DMS153 treated with DMSO at 0.1 percent for 48 hours (cell line): ENCODE data around the gene MYOG.
A peak's percentile ranks its signal among the peaks of the same experiment; 100 is the strongest.

Source experiments
- DNase-seq: peaks from one replicate; lab custom pipeline; 2025; ENCODE audit not compliant: unreplicated experiment; lab: John Stamatoyannopoulos, UW

MYOG gene

DNA sequence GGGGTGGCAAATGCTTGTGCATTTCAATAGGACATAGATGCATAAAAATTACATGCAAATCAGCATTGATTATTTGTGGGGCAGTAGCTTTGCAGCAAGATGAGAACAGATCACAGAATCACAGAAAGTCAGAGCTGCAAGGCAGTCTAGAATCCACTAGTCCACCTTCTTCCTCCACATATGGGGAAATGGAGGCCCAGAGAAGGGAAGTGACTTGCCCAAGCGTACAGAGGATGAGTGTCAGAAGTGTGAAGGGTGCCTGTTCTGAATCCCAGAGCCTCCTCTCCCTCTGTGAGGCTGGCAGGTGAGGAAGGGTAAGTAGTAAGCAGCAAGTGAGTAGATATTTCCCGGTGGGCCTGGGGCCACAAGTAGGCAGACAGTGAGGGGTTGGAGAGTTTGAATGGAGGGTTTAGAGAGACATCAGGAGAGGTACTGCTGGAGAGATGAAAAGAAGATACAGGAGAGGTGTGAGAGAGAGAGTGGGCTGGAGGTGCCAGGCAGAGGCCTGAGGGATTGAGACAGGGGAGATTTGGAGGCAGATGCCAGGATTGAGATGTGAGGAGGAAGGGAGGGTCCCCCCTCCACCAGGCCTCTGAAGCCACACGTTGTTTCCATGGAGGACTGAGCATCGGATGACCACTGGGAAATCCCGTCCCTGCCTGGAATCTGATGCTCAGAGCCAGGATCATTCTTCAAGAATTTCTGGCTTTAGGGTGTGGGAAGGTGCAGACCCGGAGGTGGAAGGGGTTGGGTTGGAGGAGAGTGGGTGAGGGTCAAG, 4.8 kb upstream of the MYOG start:
- DNase-seq = no peak

DNA sequence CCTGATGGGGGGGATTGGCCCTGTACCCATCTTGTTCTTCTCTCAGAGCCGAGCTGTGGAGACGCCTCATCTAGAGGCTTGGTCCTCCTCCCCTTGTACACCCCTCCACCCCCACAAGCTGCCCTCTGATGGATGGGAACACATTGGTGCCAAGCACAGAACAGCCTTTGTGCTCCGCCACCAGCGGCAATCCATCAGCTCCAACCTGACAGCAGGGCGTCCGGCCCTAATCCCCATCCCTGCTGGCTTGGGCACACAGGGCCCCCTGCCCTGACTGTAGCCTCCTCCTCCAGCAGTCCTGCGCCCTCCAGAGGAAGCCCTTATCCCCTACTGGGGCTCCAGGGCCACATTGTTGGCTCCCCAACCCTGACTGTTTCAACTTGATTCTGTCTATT, 3.8 kb upstream of the MYOG start:
- no peak for DNase-seq

DNA sequence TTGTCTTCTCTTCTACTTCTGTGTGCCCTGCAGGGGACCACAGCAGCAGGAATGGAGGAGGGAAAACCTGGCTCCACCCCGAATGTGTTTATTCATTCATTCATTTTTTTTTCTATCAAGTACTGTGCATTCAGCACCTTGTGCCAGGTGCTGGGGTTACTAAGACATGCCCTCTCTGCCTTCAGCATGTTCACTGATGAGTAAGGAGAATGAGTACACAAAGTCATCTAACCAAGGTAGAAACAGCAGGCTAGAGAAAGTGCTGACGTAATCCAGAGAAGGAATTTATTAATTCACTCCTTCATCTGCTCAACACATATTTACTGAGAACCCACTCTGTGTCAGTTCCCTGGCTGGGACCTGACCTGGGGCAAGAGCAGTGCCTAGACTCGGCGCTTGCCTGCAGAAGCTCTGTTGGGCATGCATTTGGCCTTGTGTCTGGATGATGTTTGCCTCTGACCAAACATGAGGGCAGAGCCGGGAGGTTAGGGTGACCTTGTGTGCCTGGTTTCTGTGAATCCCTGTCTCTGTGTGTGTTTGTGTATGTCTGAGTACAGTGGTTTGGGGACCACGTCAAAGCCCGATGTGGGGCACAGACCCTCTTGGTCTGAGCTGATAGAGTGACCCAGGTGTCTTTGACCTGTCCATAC, 3.3 kb upstream of the MYOG start:
- no peak for DNase-seq

DNA sequence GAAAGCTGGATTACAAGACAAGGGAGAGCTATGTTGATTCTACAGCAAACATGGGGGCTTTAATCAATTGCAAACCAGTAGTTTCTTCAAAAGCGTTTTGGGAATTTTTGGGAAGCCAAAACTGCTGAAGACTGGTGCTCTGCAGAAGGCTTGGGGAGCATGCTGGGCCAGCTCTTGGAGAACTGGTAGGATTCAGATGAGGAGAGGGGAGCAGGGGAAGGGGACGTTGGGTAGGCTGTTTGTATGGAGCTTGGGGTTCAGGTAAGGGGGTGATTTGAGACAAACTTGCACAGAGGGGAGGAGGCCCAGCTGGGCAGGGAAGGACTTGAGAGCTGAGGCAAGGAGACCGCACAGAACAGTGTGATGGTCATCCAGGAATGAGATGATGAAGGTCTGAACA, 2.6 kb upstream of the MYOG start:
- DNase-seq = no peak

DNA sequence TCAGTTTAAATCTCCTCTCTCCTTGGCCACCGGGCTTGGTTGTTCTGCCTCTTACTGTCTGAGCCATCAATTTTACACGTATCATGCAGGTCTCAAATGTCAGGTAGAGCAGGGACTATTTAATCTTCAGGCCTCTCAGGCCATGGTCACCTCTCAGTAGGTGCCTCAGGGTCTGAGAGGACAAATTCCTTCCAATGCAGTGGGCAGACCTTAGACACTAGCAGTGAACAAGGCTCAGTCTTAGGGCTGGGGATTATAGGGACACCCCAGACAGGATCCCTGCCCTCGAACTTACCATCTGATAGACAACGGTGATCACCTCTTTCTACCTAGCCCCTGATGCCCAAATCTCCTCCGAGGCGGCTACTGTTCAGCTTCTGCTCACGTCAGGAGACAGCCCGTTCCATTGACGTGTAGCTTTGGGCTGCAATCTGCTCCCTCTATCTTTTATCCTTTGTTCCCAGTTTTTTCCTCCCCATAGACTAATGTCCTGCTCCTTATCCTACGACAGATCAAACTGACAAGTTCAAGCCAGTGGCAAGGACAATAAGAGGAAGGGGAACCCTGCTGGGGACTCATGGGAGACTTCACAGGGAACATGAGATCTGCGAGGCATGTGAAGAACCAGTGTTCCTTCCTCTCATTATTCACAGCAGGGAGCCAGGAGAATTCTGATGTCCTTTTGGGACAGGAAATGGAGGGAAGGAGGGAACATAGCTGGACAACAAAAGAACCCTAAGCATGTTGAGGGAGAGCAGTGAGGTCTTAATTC, 1.4 kb upstream of the MYOG start:
- no peak for DNase-seq

DNA sequence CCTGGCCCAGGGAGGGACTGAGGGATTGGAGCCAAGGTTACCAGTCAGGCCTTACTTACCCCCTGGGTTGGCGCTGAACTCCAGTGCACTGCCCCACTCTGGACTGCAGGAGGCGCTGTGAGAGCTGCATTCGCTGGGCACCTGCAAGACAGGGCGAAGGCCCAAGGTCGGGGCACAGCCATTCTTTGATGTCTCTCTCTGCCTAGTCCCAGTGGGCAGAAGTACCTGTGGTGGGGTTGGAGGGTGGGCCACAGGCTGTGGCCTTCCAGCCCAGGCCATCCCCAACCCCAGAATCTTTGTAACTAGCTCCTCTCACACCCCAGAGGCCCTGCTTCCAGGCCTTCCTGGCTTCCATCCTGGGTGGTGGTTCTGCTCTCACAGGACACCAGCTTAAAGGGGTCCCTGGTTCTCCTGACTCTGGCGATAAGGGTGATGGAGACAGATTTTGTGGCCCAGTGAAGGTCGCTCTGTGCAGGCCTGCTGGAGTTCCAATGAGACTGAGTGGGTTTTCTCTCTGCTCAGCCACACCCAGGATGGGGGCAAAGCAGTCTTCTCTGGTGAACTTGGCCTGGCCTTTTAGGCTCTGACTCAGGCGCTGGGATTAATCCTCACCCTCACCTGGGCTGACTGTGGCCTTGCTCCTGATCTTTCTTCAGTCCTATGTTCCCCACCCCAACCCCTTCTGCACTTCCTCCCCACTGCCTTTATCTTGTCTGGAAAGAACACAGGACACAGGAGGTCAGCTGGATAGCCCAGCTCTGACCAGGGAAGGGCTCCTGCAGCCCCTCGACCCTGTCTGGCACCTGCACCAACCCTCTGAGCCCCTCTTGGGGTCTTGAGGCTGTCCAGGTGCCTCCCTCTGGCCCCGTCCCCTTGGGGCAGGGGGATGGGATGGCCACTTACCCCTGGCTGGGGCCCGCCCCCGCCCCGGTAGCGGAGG, 954 bp downstream of the MYOG start:
- DNase-seq = no peak

DNA sequence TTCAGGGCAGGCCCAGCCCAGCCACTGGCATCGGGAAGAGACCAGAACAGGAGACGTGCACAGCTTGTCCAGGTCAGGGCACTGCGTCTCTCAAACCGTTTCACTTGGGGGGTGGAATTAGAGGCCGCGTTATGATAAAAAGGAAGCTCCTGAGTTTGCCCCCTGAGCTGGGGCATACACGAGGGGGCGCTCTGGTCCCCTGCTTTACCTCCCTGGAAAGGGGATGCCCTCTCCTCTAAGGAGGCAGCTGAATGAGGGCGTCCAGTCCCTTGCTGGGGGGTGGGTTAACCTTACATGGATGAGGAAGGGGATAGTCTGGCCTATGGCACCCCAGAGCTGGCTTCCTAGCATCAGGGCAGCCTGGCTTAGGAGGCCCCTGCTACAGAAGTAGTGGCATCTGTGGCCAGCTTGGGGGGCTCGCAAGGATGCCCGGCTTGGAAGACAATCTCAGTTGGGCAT, 2.3 kb downstream of the MYOG start:
- DNase-seq = no peak

DNA sequence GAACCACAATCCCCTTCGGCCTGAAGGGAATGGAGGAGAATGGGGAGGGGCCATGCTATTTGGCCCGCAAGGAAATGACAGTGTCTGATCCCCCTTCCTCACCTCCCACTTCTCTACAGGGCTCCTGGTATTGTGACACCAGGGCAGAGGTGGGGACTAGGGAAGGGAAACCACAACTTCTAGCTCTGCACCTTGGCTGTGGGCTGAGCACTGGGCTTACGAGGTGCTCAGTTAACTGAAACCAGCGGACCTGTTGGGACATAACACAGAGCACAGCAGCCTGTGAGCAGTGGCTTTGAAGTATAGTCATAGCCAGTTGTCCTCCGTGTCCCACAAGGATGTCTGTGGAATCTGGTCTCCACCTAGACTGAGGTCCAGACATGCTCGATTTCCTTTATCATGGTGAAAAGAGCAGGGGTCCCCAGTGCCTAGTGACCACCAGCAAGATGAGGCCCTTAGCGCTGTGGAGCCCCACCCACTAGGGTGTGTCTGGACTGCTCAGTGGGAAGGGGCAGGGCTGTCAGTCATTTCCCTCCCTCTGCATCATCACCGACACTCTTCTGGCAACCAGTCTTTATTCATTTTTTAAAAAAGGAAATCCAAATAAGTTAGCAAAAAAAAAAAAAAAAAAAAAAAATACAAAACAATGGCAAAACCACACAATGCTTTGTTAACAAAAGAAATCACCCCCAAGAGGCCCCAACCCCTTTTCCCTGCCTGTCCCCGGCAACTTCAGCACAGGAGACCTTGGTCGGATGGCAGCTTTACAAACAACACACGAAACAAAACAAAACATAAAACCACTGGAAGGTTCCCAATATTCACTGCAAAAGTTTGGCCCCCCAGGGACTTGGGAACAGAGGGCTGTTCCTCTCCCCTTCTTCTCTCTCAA, 3.0 kb downstream of the MYOG start:
- no peak for DNase-seq

DNA sequence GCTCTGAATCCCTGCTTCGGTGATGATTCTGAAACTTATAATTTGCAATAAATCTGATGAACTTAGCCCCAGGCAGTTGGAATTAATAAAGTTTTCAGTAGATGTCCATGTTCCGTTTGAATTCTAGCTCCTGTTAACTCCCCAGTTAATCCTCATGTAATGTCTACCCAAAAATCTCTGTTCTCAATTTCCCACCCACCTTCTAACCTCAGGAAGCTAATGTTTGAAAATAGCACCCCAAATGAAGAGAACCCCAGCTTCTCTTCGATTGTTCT, 3.6 kb downstream of the MYOG start:
- DNase-seq = no peak

DNA sequence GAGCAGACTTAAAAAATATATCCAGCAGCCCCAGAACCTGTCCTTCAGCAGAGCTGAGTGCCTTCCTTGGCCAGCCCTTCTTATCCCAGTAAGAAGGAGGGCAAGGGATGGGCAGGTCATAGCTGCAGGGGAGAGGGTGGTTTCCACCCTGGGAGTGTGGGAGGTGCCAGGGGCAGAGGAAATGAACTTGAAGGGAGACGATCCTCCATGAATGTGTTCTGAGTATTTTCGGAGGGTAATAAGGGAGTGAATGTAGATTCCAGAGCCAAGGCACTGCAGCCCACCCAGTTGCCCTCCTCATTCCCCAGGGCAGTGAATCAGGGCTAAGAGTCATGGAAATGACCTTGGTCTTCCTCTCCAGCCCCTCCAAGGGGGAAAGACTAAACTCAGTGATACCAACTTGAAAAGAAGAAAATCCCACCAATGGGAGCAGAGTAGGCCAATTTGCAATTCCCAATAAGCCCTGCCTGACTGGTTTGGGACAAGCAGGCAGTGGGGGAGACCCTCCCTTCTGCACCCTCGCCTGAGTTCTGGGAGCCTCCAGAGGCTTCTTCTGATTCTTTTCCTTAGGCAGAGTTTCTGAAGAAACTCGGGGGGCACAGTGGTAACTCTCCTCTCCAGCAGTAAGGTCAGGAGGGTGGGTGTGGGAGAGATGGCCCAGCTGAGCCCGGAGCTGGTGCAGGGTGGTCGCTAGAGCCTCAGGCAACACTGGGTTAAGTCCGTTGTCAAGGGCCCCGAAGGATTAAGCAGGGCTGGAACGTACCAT, 4.2 kb downstream of the MYOG start:
- no peak for DNase-seq

DNA sequence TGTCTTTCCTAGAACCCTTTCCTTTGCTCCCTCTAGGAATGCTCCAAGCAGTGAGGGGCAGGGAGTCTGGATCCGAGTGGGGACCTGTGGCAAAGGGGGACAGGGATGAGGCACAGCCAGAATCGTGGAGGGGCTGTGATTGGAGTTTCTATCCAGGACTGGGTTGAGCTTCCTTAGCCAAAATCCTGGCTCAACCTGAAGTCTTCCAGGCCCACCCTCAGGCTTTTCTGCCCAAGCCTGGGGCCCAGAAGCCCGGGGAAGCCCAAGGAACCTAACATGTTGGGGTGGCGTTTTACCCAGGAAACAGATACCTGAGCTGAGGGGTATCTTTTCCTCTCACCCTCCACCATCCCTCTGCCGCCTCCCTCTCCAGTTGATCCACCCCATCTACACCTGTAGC, 5.4 kb downstream of the MYOG start:
- DNase-seq = no peak

DNA sequence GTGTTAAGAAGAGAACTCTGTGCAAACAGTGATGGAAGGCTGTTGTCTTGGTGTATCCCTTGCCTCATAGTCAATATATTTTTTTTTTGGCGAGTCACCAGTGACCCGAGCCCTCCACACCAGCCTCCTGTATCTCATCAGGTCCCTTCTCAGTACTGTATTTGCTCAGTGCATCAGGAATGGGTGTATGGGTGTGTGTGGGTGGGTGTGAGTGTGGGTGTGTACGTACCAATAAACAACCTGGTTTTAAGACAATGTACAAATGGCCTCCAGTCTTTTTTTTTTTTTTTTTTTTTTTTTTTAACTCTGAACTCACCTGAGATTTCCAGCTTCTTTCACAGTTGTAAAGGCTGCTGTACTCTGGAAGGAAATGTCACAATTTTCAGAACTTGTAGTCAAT, 7.3 kb downstream of the MYOG start:
- DNase-seq = no peak

DNA sequence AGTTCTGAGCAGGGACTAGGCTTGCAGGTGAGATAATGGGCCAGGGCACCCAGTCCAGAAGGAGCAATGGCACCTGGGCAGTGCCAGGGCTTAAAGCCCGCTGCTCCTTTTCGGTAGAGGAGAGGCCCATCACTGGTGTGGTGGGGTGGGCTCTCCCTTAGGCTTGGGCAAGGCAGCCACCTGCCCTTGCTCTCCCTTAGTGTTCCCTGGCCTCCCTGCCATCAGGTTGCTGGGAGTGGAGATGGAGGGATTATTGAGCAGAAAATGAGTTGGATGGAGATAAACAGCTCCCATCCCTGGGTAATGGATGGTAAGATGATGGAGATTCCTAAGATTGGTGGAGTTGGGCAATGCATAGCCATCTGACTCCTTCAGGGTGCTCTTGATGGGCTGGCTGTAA, 7.9 kb downstream of the MYOG start:
- DNase-seq = no peak

DNA sequence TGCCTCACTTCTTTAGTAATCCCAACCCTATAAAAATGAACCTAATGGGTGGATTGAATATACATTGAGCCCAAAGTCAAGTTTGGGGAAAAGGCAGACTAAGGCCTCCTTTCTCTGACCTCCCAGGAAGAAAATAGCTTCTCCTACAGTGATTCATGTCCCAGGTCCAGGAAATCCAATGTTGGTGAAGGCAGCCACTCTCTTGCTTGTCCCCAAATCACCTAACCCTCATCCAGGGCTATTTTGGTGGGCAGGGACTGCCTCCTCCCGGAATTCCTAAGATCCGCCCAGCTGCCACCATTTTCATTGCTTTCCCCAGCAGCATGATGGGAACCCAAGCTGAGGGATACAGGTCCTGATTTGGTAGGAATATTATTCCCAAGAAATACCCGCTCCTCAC, 8.4 kb downstream of the MYOG start:
- no peak for DNase-seq

DNA sequence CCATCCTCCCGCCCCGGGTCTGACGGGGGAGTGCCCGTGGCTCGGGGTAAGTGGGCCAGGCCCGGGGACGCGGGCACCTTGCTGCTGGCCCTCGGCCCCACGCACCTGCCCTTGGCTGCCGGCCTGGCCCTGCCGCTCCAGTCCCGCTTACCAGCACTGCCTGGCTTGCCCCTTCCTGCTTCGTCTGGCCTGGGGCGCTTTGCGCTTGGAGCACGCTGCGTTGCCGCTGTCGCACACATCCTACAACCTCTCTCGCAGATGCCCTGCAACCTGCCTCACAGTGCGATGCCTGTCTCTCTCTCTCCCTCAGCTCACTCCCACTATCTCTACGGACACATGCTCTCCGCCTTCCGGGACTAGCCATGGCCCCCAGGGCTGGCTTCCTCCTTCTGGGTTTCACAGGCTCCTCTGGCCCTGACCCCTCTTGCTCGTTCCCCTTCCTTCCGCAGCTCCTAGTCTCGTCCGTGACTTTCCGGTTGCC, 9.7 kb downstream of the MYOG start:
- DNase-seq = peak; percentile 24

DNA sequence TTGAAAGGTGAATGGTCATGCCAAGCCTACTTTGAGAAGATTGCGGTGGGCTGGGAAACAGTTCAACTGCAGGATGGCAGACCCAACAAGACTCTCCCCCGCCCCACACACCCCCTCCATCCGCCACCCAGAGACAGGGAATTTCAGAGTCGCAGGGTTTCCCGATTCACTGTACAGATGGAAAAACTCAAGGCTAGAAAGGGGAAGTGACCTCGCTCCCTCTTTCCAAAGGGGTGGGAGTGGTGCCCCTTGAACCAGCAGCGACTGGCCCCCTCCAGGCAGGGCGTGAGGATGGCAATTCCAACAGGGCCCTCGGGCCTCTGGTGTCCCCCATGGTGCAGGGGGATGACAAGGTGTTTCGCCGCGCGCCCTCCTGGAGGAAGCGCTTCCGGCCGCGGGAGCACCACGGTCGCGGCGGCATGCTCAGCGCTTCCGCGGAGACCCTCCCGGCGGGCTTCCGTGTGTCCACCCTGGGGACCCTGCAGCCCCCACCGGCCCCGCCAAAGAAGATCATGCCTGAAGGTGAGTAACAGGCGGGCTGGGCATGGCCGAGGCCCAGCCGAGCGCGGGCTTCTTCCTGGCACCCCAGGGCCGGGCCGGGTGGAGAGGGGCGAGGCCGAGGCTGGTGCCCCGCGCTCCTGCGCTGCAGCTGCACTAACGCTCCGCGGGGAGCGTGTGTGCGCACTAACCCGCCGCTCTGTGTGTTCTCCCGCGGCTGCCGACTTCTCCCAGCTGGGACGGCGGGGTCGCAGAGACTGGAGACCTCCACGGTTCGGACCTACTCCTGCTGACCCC, 10.4 kb downstream of the MYOG start:
- no peak for DNase-seq

DNA sequence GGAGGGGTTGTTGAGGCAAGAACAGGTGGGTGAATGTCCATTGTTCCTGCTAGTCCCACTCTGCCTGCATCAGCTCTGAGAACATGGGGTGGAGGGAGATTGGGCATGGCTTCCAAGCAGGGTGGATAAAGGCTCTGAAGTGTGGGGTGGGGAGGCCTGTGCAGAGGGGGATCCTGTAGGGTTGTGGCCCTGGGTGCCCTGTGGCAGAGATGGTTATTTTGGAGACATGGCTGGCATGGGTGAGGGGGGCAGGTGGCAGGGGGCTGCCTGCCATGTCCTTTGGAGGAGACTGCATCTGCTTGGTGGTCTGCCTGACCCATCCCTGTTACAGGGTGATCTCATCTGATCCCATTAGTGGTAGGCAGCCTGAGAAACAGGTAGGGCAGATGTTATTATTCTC, 11.2 kb downstream of the MYOG start:
- no peak for DNase-seq

DNA sequence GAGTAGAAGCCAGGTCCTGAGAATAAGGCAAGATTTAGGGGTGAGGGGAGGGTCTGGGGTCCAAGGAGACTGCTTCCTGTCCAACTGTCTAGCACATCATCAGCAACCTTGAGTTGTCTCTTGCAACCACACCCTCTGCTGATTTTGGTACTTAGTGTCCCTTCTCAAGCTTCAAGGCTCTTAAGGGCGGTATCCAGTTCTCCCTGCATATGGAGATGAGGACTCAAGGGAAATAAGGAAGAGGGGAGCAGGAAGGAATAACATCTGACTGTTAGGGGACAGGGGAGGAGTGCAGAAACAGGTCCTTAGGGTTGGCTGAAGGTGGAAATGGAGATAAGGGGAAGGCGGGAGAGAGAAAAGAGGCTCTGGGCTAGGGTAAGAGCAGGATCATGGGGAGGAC, 12.3 kb downstream of the MYOG start:
- no peak for DNase-seq

DNA sequence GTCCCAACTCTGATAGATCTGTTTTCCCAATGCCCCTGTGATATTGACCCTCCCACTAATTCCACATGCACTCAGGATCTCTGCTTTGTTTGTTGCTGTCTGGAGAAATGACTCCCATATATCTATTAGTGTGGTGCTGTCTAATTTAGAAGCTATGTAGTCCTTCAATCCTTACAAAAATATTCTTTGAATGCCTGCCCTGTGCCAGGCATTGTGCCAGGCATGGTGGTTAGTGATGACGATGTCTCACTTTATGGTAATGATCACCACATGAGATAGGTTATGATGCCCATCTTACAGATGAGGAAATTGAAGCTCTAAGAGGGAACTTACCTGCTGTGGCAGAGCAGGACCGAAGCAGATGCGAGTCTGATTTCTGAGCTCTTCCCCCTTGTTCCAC, 12.9 kb downstream of the MYOG start:
- no peak for DNase-seq
